CD14-positive monocyte (primary cell): ENCODE measurements around the gene RPL29. TPM values are rescaled to one million over a fixed set of nuclear protein-coding genes. Genes with fewer than 3 reads are reported as not detected.

Source experiments
- DNase-seq, 3 donors: peaks; one replicate each; pipeline ENCODE4 v3.0.0-alpha.2; 2011 to 2022
- H2AFZ ChIP-seq: 2 replicates; pipeline ENCODE4 v1.6.0; 2012; ENCODE audit warnings: mild to moderate bottlenecking, low read depth, low read length, inconsistent platforms; ENCODE audit not compliant: insufficient read depth, poor library complexity, severe bottlenecking
- H3K27ac ChIP-seq, 2 donors: 1 replicate in 1 of 2; 2 replicates in 1 of 2; pipeline ENCODE4 v1.5.1; 2012 to 2013; ENCODE audit warnings: low read length in 2 of 2, control low read depth in 1 of 2, inconsistent platforms in 1 of 2, low read depth in 1 of 2, mild to moderate bottlenecking in 1 of 2
- H3K27me3 ChIP-seq, 2 donors: one replicate each; pipeline versions ENCODE4 v1.6.0 to v1.6.1; 2011 to 2013; ENCODE audit warnings: low read length in 2 of 2; ENCODE audit not compliant: control insufficient read depth in 2 of 2, insufficient read depth in 2 of 2
- H3K36me3 ChIP-seq, 2 donors: replicated peaks in 1 of 2; 1 replicate in 1 of 2; 2 replicates in 1 of 2; pipeline versions ENCODE4 v1.5.1 to v1.6.1; 2012 to 2013; ENCODE audit warnings: low read length in 2 of 2, control low read depth in 1 of 2, inconsistent platforms in 1 of 2, mild to moderate bottlenecking in 1 of 2; ENCODE audit not compliant: insufficient read depth in 2 of 2, control insufficient read depth in 1 of 2
- H3K4me1 ChIP-seq, 2 donors: 1 replicate in 1 of 2; 2 replicates in 1 of 2; pipeline versions ENCODE4 v1.5.1 to v1.6.1; 2012 to 2013; ENCODE audit warnings: low read length in 2 of 2, control low read depth in 1 of 2, inconsistent platforms in 1 of 2, mild to moderate bottlenecking in 1 of 2, moderate library complexity in 1 of 2; ENCODE audit not compliant: insufficient read depth in 2 of 2, control insufficient read depth in 1 of 2
- H3K4me2 ChIP-seq: replicated peaks from 2 replicates; pipeline ENCODE3; 2012; ENCODE audit warnings: low read length, moderate library complexity, mild to moderate bottlenecking; ENCODE audit not compliant: poor library complexity, severe bottlenecking; ENCODE audit errors: extremely low read depth
- H3K4me3 ChIP-seq, 3 experiments: fragments of 200-600 bp in 1 of 3; sonication (generic) in 1 of 3; replicated peaks in 1 of 3; 1 replicate in 2 of 3; 2 replicates in 1 of 3; pipeline ENCODE4 v1.5.1; 2011 to 2013; ENCODE audit warnings: low read length in 3 of 3, mild to moderate bottlenecking in 3 of 3, control low read depth in 2 of 3, low read depth in 2 of 3, inconsistent platforms in 1 of 3, moderate library complexity in 1 of 3
- H3K79me2 ChIP-seq: 2 replicates; pipeline ENCODE4 v1.6.0; 2012; ENCODE audit warnings: mild to moderate bottlenecking, control low read depth, inconsistent platforms, low read length, moderate library complexity; ENCODE audit not compliant: insufficient read depth
- H3K9ac ChIP-seq: 2 replicates; pipeline ENCODE4 v1.6.0; 2017; ENCODE audit warnings: low read length, mild to moderate bottlenecking; ENCODE audit not compliant: insufficient read depth, poor library complexity, severe bottlenecking
- H3K9me3 ChIP-seq, 2 donors: replicated peaks in 1 of 2; 1 replicate in 1 of 2; 2 replicates in 1 of 2; pipeline versions ENCODE4 v1.5.1 to v1.6.1; 2012 to 2013; ENCODE audit warnings: low read length in 2 of 2, control low read depth in 1 of 2; ENCODE audit not compliant: control insufficient read depth in 1 of 2, insufficient read depth in 1 of 2
- H4K20me1 ChIP-seq: 2 replicates; pipeline ENCODE4 v1.6.0; 2012; ENCODE audit warnings: mild to moderate bottlenecking, low read length, control low read depth, moderate library complexity; ENCODE audit not compliant: insufficient read depth
- H3K27ac Mint-ChIP-seq, 7 donors: one replicate each; pipeline ENCODE4 v1.8.0; 2020; ENCODE audit warnings: mild to moderate bottlenecking in 7 of 7, mixed read lengths in 7 of 7, moderate library complexity in 6 of 7, inconsistent platforms in 2 of 7
- H3K27me3 Mint-ChIP-seq, 3 donors: one replicate each; pipeline ENCODE4 v1.8.0; 2021 to 2022; ENCODE audit warnings: low read depth in 3 of 3, mild to moderate bottlenecking in 3 of 3, mixed read lengths in 3 of 3, moderate library complexity in 3 of 3, inconsistent platforms in 1 of 3
- H3K36me3 Mint-ChIP-seq, 2 donors: one replicate each; pipeline ENCODE4 v1.8.0; 2020; ENCODE audit warnings: mixed read lengths in 2 of 2, inconsistent platforms in 1 of 2, mild to moderate bottlenecking in 1 of 2
- H3K4me1 Mint-ChIP-seq: one replicate; pipeline ENCODE4 v1.8.0; 2020; ENCODE audit warnings: mild to moderate bottlenecking, mixed read lengths
- H3K4me3 Mint-ChIP-seq, 2 donors: one replicate each; pipeline ENCODE4 v1.8.0; 2020; ENCODE audit warnings: mild to moderate bottlenecking in 2 of 2, mixed read lengths in 2 of 2, moderate library complexity in 1 of 2
- H3K9me3 Mint-ChIP-seq, 7 donors: one replicate each; pipeline ENCODE4 v1.8.0; 2020 to 2022; ENCODE audit warnings: mixed read lengths in 7 of 7, mild to moderate bottlenecking in 6 of 7, moderate library complexity in 6 of 7, inconsistent platforms in 2 of 7
- WGBS: methylation state at CpG from one replicate; pipeline ENCODE4 v1.1.5; 2013; ENCODE audit warnings: missing lambda C conversion rate; ENCODE audit not compliant: insufficient coverage; 5-methylcytosine and 5-hydroxymethylcytosine counted together
- intact Hi-C, 2 donors: fragments of 100-400 bp; cut with micrococcal nuclease; formaldehyde crosslinking; loops; one replicate each; pipeline versions ENCODE4 v1.15.0 to v1.15.1; 2023
- polyA plus RNA-seq, 3 donors: library from polyadenylated mRNA; depleted of rRNA in 1 of 3; unstranded in 2 of 3; stranded (reverse) in 1 of 3; fragments of 300-500 nt in 2 of 3; fragments of >200 nt in 1 of 3; fragmentation: Illumina TruSeq in 2 of 3; gene quantifications; 1 replicate in 2 of 3; 2 replicates in 1 of 3; pipeline ENCODE4 v1.2.3, GENCODE V29; 2012 to 2021
- TF ChIP-seq, protein P1 (sequence below): fragments of 200-600 bp; IDR thresholded peaks from one replicate; pipeline ENCODE4 v1.8.0; 2022; ENCODE audit warnings: antibody characterized with exemption, mild to moderate bottlenecking

Gene RPL29
- polyA plus RNA-seq, 3 donors: 753 to 2,360 (median 856) TPM

DNA sequence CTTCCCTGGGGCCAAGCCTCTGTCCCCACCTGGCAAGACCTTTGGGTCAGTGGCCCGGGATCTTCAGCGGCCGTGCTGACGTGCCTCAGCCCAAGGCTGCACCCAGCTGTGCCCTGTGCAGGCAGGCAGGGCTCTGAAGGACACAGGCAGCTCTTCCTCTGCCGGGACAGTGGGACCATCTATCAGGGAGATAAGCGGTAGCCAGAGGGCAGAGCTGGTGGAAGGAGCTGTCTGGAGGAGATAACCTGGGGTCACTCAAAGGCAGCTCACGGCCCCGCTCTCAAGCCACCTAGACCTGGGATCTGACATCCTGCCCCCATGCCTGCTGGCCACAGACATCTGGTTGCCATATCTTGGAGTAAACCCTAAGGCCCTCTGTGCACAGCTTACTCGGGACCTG is 33.4 kb upstream of the RPL29 start:
- H3K4me2 ChIP-seq: no peak overlapping the region

DNA sequence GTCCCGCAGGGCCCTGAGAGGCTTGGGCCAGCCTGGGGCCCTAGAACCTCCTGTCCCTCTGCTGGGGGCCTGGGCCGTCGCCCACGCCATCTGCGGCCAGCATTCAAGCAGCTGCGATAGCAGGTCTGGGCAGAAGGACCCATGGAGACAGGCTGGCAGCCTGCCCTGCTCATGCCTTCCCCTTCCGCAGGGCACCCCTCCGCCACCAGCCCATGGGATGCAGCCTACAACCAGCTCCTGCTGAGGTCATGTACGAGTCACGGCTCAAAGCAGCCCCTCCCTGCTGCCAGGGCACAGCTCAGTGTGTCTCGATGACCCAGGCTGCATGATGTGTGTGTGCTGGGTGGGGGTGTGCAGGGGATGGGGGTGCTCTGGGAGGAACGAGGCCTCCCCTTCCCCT is 32.9 kb upstream of the RPL29 start:
- TF ChIP-seq, protein P1, sequence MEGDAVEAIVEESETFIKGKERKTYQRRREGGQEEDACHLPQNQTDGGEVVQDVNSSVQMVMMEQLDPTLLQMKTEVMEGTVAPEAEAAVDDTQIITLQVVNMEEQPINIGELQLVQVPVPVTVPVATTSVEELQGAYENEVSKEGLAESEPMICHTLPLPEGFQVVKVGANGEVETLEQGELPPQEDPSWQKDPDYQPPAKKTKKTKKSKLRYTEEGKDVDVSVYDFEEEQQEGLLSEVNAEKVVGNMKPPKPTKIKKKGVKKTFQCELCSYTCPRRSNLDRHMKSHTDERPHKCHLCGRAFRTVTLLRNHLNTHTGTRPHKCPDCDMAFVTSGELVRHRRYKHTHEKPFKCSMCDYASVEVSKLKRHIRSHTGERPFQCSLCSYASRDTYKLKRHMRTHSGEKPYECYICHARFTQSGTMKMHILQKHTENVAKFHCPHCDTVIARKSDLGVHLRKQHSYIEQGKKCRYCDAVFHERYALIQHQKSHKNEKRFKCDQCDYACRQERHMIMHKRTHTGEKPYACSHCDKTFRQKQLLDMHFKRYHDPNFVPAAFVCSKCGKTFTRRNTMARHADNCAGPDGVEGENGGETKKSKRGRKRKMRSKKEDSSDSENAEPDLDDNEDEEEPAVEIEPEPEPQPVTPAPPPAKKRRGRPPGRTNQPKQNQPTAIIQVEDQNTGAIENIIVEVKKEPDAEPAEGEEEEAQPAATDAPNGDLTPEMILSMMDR: no peak
- no peak overlapping the region for H3K27ac Mint-ChIP-seq
- H3K4me3 Mint-ChIP-seq: no peak overlapping the region
- Histone ChIP-seq H2AFZ (no peak overlapping the region), H3K9ac (no peak overlapping the region), H3K4me3 (no peak overlapping the region), H3K9me3 (no peaks in the 10 kb centered on the region), H3K79me2 (no peaks in the 10 kb centered on the region), H3K4me2 (no peak overlapping the region), H3K27ac (no peak overlapping the region), H3K27me3 (no peaks in the 10 kb centered on the region), H3K4me1 (no peaks in the 10 kb centered on the region), H3K36me3 (no peaks in the 10 kb centered on the region), H4K20me1 (no peaks in the 10 kb centered on the region)
- no peaks in the 10 kb centered on the region for H3K4me1 Mint-ChIP-seq
- DNase-seq: no peak
- intact Hi-C loops: no loop called here
- WGBS: 97% methylated on average over 8 of the region's 12 CpGs
- no peaks in the 10 kb centered on the region for H3K36me3 Mint-ChIP-seq
- H3K9me3 Mint-ChIP-seq: no peaks in the 10 kb centered on the region
- peaks cover 0 to 4% (median 1%) of the 10 kb centered on the region in 3 donors for H3K27me3 Mint-ChIP-seq

More for the DNA sequence above, 33.4 kb upstream of the RPL29 start:
- Histone ChIP-seq H3K27me3 (no peaks in the 10 kb centered on the region), H3K9me3 (no peaks in the 10 kb centered on the region), H3K27ac (no peak overlapping the region), H3K79me2 (no peaks in the 10 kb centered on the region), H3K9ac (no peak overlapping the region), H3K36me3 (no peaks in the 10 kb centered on the region), H3K4me1 (no peaks in the 10 kb centered on the region), H3K4me3 (no peak overlapping the region), H2AFZ (no peak overlapping the region), H4K20me1 (no peaks in the 10 kb centered on the region)
- peaks cover 0 to 4% (median 1%) of the 10 kb centered on the region in 3 donors for H3K27me3 Mint-ChIP-seq
- TF ChIP-seq, protein P1: no peak
- intact Hi-C loops: no loop called here
- no peaks in the 10 kb centered on the region for H3K4me1 Mint-ChIP-seq
- no peaks in the 10 kb centered on the region for H3K36me3 Mint-ChIP-seq
- no peak overlapping the region for H3K4me3 Mint-ChIP-seq
- 92% methylated on average over 4 of the region's 9 CpGs for WGBS
- DNase-seq: no peak
- no peaks in the 10 kb centered on the region for H3K9me3 Mint-ChIP-seq
- H3K27ac Mint-ChIP-seq: no peak overlapping the region
